Activated CD4-positive, CD25-positive, alpha-beta regulatory T cell treated with anti-CD3 and anti-CD28 coated beads, Interleukin-2, amount 50 U/mL, for 72 hours (primary cell): ENCODE data around the gene EXOSC2.

Experiments
- DNase-seq: peaks from one replicate; pipeline ENCODE4 v3.0.0; 2021

The EXOSC2 gene

DNA sequence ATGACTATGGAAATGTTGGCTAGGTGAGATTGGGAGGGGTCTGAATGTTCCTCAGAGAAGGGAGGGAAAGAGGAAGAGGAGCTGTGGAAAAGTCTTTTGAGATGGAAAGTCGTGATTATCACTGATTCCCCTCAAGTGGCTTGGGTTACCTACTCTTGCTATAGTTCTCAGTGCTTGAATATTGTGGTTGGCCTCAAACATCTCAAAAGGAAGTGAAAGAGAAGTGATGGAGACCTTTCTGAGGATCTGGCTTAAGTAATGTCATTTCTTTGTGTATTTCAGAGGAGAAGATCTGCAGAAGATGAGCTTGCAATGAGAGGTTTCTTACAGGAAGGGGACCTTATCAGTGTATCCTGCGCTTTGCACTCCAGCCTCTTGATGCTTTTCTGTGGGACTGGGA is 5.5 kb downstream of the EXOSC2 start:
- no peak for DNase-seq

DNA sequence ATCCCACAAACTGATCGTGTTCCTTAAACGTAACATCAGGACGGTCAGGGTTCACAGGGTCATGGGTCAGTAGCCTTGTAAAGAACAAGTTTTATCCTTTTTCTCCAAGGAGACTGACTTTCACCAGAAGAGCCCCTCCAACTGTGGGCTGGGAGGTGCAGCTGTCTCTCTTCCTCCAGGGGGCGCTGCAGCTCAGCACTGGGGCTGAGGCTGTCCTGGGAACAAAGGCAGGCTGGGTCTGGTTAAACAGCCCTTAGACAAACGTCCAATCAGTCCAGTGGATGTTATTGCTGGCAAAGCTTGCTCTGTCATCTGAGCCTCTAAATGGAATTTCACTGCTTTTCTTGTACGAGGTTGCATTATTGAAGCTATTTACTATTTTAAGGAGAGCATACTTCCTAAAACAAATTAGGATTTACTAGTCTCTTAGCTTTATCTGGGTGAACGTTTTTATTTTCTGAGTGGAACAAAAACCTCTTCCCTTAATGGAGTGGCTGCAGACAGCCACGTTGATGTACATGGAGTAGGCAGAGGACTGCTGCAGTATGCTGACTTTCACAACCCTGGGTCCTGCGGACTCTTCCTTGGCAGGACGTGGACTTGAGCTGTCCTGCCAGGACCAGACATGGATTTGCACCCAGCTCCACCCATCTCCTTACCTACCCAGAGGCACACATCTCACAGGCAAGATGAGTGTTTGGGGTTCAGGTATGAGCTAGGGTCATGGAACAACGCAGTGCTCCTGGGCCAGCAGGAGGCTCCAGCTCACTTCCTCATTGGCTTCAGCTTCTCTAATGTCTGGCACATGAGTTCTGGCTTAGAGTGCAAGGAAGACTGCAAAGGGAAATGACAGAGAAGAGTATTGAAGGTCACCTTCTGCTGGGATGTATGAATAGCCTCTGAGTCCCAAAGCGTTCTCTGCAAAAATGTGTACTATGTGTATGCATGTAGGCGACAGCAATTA is 7.8 kb downstream of the EXOSC2 start:
- peak; percentile 73 for DNase-seq

DNA sequence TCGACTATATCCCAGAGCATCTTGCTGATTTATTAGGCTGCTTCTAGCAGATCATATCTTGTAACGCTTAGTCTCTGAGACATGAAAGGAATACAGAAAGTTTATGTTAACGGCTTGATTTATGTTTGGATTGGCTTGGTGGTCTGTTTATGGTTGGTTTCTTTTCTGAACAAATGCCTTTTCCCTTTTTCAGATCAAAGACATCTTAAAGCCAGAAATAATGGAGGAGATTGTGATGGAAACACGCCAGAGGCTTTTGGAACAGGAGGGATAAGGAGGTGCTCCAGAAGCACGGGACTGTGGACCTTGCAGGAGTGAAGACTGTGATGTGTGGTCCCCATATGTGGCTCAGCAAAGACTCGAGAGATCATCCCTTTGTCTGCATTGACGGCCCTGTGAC is 9.9 kb downstream of the EXOSC2 start:
- DNase-seq, result no peak

DNA sequence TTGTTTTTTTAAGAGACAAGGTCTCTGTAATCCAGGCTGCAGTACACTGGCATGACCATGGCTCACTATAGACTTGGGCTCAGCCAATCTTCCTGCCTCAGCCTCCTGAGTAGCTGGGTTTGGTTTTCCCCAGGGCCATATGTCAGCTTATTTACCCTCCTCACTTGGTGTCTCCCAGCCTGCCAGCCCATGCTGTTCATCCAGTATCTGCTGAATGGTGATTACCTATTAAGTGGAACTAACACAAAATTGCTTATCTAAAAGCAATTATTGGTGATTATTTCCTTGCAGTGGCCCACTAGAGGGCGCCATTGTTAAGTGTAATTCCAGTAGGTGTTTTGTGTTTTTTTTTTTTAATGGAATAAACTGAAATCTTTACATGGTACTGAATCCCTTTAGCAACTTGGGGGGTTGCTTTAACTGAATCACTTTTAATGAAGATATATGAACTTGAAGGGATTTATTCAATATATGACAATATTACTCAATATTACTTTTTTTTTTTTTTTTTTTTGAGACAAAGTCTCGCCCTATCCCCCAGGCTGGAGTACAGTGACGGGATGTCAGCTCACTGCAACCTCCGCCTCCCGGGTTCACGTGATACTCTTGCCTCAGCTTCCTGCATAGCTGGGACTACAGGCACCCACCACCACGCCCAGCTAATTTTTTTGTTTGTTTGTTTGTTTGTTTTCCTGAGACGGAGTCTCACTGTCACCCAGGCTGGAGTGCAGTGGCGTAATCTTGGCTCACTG is 13.8 kb downstream of the EXOSC2 start:
- peak; percentile 70 for DNase-seq

DNA sequence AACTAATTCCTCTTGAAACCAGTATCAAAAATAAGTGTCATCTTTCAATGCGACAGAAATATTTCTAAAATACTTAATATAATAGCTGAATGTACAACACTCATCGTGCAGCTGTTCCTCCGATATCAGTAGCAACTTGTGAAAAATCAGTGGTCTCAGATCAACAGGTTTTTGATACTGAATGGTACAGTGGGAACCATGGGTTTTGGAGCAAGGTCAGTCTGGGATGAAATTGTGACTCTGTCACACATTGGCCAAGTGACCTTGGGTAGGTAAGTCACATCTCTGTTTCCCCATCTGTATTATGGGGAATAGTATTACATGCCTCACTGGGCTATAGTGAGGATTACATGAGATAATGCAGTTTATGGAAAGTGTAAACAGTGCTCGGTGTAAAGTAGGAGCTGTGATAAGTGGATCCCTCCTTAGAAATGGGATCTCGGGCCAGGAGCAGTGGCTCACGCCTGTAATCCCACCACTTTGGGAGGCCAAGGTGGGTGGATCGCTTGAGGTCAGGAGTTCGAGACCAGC is 17.3 kb downstream of the EXOSC2 start:
- DNase-seq, result no peak

DNA sequence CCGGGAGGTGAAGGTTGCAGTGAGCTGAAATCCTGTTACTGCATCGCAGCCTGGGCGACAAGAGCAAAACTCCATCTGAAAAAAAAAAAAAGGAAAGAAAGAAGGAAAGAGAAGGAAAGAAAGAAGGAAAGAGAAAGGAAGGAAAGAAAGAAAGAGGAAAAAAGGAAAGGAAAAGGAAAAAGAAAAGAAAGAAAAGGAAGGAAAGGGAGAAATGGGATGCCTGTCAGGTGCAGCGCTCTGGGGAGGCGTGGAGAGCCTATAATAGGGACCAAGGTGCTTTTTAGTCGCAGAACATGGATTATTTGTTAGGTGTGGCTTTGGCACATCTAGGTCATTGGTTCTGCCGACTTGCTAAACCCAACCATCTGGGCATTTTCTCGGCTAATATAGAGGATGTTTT is 17.9 kb downstream of the EXOSC2 start:
- no peak for DNase-seq

DNA sequence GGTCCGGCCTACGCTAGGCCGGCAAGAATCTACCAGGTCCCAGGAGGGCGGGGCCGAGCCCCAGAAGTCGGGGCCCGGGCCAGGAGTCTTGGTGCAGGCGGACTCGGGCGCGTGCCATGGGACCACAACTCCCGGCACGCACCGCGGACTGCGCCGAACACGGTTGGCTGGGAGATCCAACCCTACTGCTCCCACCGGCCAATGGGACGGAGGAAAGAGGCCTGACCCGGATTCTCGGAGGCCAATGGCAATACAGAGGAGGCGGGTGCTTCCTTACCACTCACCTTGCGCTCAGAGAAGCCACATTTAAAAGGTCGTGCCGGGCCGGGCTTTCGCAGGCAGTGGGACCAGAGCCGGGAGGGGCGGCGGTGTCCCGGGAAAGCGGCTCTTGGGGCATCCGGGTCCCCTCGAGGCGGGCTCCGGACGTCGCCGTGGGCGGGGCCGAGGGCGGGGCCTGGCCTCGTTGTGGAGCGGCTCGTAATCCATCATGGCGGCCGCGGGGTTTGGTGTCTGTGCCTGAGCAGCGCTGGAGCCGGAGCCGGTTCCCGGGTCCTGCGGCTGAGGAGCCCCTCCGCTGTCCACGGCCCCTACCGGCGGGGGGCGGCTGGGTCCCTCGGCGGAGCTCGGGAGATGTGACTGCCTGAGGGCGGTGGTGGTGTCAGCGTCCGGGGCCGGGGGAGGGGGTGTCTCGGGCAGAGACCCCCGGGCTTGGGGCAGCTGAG is 19.1 kb downstream of the EXOSC2 start:
- peak; percentile 94 for DNase-seq

DNA sequence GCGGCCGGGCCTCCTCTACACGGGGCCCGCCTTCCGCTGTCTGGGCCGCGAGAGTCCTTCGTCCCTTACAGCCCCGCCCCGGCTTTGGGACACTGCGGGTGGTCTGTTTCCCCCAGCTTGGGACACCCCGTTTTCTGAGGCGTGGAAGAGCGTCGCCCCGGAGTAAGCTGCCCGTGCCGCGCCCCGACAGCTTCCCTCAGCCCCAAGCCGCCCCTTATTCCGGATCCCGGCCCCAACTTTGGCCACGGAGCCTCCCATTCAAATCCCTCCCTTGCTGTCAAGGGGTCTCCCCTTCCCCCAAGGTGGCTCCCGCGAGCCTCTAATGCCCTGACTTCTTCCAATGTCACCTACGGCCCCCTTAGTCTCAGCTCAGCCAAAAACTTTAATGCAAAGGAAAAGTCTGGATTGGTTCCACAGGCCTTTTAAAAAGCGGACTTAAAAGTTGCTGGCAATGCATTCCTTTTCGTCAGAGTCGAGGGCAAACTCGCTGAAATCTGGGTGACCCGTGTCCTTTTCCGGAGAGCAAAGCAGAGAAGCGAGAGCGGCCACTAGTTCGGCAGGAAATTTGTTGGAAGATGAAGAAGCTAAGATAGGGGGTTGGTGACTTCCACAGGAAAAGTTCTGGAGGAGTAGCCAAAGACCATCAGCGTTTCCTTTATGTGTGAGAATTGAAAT is 19.8 kb downstream of the EXOSC2 start:
- no peak for DNase-seq

DNA sequence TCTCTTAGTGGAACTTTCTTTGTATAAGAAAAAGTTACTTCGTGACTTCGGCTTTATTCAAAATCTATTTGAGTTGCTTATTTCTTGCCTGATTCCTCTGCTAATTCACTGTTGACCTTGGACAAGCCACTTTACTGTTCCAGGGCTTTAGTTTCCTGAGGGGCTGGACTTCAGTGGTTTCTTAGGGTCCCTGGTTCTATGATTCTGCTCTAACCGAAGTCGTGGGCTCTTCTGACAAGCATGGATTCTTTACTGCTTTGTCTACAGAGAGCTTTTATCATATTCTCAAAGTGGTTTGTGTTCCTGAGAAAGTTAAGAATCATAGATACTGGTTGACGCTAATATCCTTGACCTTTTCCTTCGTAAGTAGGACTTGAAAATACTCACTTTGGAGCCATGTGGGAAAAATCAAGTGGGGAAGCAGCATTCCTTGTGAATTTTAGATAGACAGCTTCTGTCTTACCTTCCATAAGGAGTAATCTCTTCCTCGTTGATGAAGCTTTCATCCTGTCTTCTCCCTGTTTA is 21.1 kb downstream of the EXOSC2 start:
- no peak for DNase-seq

DNA sequence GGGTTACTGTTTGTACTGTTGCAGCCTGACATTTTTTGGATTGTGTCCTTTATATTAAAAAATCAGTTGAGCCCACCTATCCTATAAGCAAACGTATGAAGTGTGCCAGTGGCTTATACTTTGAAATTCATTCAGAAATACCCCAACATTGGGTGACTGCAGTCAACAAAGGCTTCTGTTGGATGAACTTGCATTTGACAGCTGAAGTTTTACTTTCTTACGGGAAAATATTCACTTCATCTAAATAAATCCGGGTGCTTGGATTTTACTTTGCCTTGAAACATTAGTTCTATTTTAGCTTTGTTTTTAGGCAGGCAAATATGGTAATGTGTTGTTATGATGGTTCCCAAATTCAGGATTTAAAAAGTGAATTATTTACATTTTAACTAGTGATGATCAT is 21.7 kb downstream of the EXOSC2 start:
- no peak for DNase-seq

DNA sequence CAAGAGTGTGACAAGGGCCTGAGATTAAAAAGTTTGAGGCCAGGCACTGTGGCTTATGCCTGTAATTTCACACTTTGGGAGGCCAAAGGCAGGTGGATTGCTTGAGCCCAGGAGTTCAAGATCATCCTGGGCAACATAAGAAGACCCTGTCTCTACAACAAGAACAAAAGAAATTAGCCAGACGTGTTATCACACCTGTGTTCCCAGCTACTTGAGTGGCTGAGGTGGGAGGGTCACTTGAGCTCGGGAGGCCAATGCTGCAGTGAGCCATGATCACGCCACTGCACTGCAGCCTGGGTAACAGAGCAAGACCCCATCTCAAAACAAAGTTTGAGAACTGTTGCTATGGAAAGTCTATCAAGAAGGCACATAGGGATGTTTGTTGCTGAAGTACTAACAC is 25.0 kb downstream of the EXOSC2 start:
- DNase-seq, result no peak

DNA sequence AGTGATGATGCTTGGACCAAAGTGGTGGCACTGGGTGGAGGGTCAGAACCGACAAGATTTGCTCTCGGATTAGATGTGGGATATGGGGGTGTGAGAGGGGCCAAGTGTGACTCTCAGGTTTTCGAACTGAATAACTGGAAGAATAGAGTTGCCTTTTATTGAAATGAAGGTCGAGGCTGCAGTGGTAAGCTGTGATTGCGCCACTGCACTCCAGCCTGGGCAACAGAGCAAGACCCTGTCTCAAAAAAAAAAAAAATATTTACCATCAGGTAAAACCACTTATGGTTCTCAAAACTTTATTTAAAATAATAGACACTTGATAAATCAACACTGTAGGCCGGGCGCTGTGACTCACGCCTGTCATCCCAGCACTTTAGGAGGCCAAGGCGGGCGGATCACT is 27.2 kb downstream of the EXOSC2 start:
- no peak for DNase-seq

DNA sequence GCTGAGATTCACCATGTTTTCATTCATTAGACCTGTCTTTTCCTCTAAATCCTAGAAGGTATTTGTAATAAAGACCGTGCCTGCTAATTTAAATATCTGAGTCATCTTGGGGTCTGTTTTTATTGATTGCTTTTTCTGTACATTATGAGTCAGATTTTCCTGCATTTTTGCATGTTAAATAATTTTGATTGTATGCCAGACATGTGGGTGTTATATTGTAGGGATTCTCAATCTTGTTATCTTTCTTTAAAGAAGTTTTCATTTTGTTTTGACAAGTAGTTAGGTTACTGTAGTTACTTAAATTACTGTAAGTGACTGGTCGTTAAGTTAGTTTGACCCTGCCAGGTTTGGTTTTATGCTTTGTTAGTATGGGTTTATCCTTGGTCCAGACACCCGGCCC is 35.1 kb downstream of the EXOSC2 start:
- no peak for DNase-seq

DNA sequence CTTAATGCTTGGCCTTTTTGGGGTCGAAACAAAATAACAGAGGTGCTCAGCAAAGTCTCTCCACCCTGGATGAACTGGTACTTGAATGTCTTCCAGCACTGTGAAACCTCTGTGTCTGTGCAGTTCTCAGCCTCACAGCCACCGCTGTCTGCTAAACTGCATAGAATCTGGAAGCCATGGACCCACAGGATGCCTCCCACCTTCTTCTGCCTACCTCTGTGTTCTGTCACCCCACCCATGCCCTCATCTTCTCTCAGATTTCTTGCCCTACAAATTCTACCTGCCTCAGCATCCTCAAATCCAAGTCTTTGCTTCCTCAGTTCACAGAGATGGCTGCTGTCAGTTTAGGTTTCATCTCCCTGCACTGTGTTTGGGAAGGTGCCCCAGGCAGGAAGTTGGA is 35.6 kb downstream of the EXOSC2 start:
- DNase-seq, result no peak

DNA sequence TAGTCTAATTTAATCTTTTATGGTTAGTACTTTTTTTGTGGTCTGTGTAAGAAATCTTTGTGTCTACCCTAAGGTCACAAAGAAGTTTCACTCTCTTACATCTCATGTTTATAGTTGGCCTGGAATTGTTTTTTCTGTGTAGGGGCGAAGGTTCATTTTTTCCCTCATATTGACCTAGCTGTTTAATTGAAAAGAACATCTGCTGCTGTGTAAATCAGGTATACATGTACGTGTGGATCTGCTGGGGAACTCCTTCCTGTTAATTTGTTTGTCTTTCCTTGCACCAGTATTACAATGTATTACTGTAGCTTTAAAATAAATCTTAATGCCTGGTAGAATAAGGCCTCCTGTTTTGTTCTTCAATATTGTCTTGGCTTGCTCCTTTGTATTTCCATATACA is 37.8 kb downstream of the EXOSC2 start:
- DNase-seq, result no peak

DNA sequence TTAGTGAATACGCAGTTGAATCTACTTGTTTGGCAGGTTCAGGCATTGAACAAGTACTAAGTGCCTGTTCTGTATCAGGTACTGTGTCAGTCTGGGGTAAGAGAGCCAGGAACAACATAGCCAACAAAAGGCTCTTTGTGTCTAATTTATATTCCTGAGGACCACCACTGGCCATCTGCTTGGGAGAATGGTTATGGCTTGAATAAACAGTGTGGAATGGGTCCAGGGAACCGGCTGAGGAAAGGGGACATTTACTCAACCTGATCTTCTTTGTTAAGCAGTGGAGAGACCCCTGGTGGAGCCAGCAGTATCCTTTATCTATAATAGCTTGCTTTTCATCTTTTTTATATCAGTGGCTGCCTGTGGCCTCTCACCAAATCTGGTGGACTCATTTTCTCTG is 38.6 kb downstream of the EXOSC2 start:
- no peak for DNase-seq

DNA sequence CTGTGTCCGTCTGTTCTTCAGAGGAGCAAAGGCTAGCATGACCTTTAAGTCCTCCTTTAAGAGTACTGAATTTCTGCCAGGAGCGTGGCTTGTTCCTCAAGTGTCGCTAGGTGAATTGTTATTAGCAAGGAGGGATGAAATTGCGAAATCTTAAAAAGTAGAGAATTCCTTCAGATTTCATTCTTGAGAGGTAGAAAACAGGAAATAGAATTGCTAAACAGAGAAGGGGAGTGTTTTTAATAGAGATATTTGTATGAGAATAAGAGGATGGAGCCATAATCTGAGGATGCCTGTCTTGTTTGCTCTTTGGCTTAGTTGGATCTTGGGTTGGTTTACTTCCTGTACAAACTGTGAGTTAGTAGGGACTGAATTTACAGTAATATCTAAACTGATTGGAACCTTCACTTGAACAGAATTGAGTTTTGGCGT is 39.2 kb downstream of the EXOSC2 start:
- no peak for DNase-seq

DNA sequence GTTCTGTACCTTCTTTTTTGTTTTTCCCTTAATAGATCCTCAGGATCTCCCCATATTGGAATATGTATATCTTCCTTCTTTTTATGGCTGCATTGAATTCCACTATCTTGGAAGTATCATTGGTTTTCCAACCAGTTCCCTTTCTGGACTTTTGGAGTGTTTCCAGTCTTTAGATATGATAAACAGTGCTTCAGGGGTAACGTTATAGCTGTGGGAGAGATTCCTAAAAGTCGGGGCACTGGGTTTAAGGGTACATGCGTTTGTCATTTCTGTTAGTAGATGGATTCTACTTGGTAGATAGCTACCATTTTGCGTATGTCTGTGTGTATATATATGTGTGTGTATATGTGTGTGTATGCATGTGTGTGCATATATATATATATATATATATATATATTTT is 42.0 kb downstream of the EXOSC2 start:
- DNase-seq, result no peak

DNA sequence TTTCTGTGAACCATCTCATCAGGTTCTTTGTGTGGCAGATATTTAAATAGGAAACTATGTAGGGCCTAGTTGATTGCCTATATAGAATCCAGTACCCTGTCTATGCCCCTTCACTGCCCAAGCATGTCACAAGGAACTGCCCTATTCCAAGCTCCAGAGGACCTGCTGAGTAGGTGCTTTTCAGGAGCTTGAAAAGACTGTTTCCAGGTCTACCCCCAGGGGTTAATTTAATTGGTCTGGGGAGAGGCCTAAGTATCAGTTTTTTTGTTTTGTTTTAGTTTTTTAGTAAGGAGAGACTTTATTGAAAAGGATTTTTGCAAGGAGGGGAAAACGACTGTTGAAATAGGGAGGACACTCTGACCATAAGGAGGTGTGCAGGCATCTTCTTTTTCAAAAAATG is 43.3 kb downstream of the EXOSC2 start:
- DNase-seq, result no peak

DNA sequence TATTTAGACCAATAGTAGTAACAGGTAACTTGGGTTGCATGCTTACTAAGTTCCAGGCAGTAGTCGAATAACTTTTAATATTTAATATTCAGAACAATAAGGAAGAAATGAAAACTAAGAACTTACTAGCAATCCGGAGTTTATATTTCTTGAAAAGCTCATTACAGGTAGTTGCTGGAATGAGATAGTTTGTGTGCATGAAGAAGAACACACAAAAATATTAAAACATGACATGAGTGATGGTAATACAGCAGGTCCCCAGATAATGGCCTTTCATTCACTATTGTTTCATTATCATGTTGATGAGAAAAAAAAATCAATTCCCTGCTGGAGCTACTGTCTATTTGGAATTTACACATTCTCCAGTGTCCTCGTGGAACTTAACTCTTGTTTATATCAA is 44.7 kb downstream of the EXOSC2 start:
- DNase-seq, result no peak

DNA sequence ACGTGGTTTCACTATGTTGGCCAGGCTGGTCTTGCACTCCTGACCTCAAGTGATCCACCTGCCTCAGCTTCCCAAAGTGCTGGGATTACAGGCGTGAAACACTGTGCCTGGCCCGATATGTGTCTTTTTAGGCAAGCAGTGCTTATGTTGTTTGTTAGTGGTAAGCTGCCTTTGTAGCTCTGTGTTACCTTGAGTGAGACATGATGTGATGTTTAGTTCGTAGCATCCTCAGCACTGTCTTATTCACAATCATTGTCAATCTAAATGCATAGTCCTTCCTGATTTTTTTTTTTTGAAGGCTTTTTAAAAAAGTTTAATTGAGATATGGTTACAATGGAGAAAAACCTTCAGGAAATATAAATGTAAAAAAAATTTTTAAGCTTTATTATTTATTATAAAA is 45.5 kb downstream of the EXOSC2 start:
- DNase-seq, result no peak
